Measurements from ENCODE around the gene FARS2.
A peak's percentile ranks its signal among the peaks of the same experiment; 100 is the strongest.

The FARS2 gene

DNA sequence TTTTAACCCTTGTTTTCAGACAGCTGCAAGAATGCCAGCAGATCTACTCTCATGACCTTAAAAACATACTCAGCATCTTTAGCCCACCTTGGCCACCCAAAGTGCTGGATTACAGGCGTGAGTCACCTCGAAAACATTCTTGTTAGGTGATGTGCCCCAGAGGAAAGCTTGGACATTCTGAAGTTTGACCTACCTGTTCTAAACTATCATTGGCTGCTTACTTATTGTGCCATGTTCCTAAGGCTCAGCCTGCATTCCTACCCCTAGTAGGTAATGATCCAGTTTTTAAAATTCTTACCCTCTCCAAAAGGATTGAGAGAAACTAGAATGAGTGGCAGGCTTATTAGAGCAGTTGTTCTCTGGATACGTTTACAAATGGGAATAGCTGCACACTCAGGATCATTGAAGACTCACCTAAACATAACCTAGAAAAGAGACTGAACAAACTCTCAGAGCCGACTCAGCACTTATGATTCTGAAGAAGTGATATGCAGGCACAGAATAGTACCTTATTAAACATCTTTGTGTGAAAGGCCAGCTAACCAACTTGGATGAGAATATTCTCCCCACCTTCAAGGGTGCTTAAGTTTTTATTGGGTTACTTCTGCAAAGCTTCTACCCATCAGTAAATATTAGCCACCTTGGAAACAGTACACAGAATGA lies 383.3 kb downstream of the FARS2 start:
- Histone ChIP-seq H4K8ac (ENCODE audit: low read depth, low read length) (no peak overlapping the region), H3K9ac (ENCODE audit: low read length) (no peak overlapping the region), H3K23ac (ENCODE audit: low read length) (no peak overlapping the region), H4K5ac (ENCODE audit: low read length) (no peak overlapping the region), H3K4me2 (ENCODE audit: low read length) (no peak overlapping the region), H2BK120ac (ENCODE audit: low read depth, low read length) (no peak overlapping the region), H2BK5ac (ENCODE audit: low read length) (no peak overlapping the region), H3K27me3 (ENCODE audit: insufficient read depth, low read length, poor library complexity) (no peaks in the 10 kb centered on the region), H2BK15ac (replicated peaks; ENCODE audit: low read depth) (no peak overlapping the region), H3K18ac (ENCODE audit: low read length) (no peak overlapping the region), H3K36me3 (ENCODE audit: control insufficient read depth, insufficient read depth, low read length) (no peaks in the 10 kb centered on the region), H3K4ac (ENCODE audit: low read depth, low read length) (no peak overlapping the region), H3K79me1 (ENCODE audit: low read length) (no peaks in the 10 kb centered on the region), H3K4me3 (ENCODE audit: low read length) (no peak overlapping the region), H3K56ac (ENCODE audit: low read length) (no peak overlapping the region), H3K4me1 (ENCODE audit: control insufficient read depth, low read depth, low read length) (no peaks in the 10 kb centered on the region), H3K27ac (ENCODE audit: low read depth, low read length) (no peak overlapping the region), H3K79me2 (ENCODE audit: control insufficient read depth, insufficient read depth, low read length) (no peaks in the 10 kb centered on the region), H2AK5ac (ENCODE audit: low read length) (no peak overlapping the region)
- no CpG with 5 or more reads among the region's 4 CpGs for WGBS (ENCODE audit: extremely low coverage, insufficient coverage, low lambda C conversion rate)
- peak; percentile 74 for DNase-seq

DNA sequence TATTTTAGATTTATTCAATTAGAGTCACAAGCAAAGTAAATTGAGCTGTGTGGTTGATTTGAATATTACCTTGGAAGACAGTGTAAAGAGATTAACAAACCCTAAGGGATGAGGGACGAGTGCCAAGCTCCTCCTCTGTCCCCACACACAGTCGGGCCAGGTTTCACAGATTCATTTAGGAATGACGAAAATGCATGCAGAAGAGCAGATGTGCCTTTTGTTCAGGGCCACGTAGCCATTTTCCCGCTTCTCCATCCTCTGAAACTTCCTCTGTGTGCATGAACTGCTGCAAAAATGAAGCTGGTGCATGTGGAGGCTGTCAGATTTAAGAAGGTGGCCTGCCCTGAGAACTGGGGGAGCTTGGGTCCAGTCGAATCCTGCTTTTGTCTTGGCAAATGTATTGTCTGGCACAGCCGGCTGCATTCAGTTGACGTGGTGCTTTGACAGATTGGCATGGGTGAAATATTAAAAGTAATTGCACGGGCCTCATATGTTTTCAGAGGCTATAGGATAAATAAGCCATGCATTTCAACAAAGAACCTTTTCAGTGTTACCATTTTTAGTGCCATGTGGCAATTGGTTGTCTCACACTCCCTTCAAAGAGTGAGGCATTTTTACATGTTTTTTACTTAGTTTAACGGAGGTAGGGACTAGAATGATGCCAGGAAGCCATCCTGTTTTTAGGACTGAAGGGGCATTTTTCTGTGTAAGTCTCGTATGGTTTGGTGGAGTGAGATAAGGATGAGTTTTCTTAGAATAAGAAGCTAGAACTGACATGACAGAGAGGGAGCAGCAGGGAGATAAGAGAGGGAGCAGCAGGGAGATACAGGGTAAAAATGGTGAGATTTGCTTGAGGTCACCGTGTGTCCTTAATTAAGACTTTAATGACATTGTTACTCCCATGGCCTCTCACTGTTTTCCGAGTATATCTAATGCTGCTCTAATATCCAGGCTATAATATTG lies 384.3 kb downstream of the FARS2 start:
- Histone ChIP-seq H3K4me2 (ENCODE audit: low read length) (no peak overlapping the region), H3K4me1 (ENCODE audit: control insufficient read depth, low read depth, low read length) (no peaks in the 10 kb centered on the region), H3K9ac (ENCODE audit: low read length) (no peak overlapping the region), H3K18ac (ENCODE audit: low read length) (no peak overlapping the region), H3K27ac (ENCODE audit: low read depth, low read length) (no peak overlapping the region), H3K27me3 (ENCODE audit: insufficient read depth, low read length, poor library complexity) (no peaks in the 10 kb centered on the region), H3K79me1 (ENCODE audit: low read length) (no peaks in the 10 kb centered on the region), H3K23ac (ENCODE audit: low read length) (no peak overlapping the region), H3K79me2 (ENCODE audit: control insufficient read depth, insufficient read depth, low read length) (no peaks in the 10 kb centered on the region), H2AK5ac (ENCODE audit: low read length) (no peak overlapping the region), H4K5ac (ENCODE audit: low read length) (no peak overlapping the region), H3K4ac (ENCODE audit: low read depth, low read length) (no peak overlapping the region), H4K8ac (ENCODE audit: low read depth, low read length) (no peak overlapping the region), H3K56ac (ENCODE audit: low read length) (no peak overlapping the region), H3K4me3 (ENCODE audit: low read length) (no peak overlapping the region), H2BK5ac (ENCODE audit: low read length) (no peak overlapping the region), H2BK120ac (ENCODE audit: low read depth, low read length) (no peak overlapping the region), H2BK15ac (replicated peaks; ENCODE audit: low read depth) (no peak overlapping the region), H3K36me3 (ENCODE audit: control insufficient read depth, insufficient read depth, low read length) (no peaks in the 10 kb centered on the region)
- DNase-seq: no peak
- WGBS (ENCODE audit: extremely low coverage, insufficient coverage, low lambda C conversion rate): no CpG with 5 or more reads among the region's 13 CpGs

DNA sequence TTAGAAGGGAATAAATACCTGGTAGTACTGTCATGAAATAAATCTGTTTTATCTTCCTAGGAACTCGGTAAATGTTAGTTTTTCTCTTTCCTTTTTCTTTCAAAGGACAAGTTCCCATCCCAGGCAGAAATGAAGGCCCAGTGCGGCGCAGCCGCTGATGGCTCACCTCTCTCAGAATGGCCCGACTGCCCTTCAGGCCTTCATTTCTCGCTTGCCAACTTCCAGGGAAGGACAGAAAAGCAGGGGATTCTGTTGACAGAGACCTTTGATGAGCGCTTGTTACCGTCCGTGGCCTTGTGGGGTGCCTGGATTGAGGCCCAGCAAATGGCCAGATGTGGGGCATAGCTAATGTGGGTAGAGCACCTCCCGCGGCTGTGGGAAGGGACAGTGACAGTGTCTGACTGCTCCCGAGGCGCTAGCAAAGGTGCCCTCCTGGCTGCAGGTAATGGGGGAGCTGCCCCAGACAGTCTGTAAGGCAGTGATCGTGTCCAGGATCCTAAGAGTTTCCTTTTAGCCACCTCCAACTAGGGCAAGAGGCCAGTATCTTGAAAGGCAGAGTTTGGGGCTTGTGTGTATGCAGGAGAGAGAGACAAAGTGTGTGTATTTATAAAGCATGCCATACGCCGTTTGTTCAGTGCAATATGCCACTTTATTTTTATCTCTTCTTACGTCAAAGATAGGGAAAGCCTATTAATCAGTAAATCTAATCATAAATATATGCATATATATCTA lies 391.3 kb downstream of the FARS2 start:
- Histone ChIP-seq H4K8ac (ENCODE audit: low read depth, low read length) (no peak overlapping the region), H3K4me2 (ENCODE audit: low read length) (no peak overlapping the region), H3K79me1 (ENCODE audit: low read length) (no peaks in the 10 kb centered on the region), H2AK5ac (ENCODE audit: low read length) (no peak overlapping the region), H2BK15ac (replicated peaks; ENCODE audit: low read depth) (no peak overlapping the region), H3K56ac (ENCODE audit: low read length) (no peak overlapping the region), H3K18ac (ENCODE audit: low read length) (no peak overlapping the region), H2BK120ac (ENCODE audit: low read depth, low read length) (no peak overlapping the region), H3K4me3 (ENCODE audit: low read length) (no peak overlapping the region), H3K27me3 (ENCODE audit: insufficient read depth, low read length, poor library complexity) (no peaks in the 10 kb centered on the region), H3K4me1 (ENCODE audit: control insufficient read depth, low read depth, low read length) (no peaks in the 10 kb centered on the region), H3K27ac (ENCODE audit: low read depth, low read length) (no peak overlapping the region), H4K5ac (ENCODE audit: low read length) (no peak overlapping the region), H2BK5ac (ENCODE audit: low read length) (no peak overlapping the region), H3K36me3 (ENCODE audit: control insufficient read depth, insufficient read depth, low read length) (no peaks in the 10 kb centered on the region), H3K23ac (ENCODE audit: low read length) (no peak overlapping the region), H3K79me2 (ENCODE audit: control insufficient read depth, insufficient read depth, low read length) (no peaks in the 10 kb centered on the region), H3K9ac (ENCODE audit: low read length) (no peak overlapping the region), H3K4ac (ENCODE audit: low read depth, low read length) (no peak overlapping the region)
- DNase-seq: no peak
- WGBS (ENCODE audit: extremely low coverage, insufficient coverage, low lambda C conversion rate): no CpG with 5 or more reads among the region's 17 CpGs

DNA sequence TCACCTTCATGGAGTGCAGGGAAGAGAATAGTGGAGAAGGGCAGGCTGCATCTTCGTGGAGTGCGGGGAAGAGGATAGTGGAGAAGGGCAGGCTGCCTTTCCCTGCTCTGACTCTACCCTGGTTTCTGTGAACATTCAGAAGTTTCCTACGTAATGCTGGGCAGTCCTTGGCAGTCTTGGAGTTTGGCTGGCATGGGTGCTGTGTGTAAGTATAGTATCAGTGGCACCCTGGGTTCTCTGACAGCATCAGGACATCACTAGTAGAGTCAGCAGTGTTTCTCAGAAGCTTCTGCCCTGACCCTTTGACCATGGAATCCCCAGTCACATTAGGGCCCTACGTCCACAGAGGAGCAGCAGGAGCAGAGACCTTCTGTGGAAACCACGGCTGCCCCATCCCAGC lies 392.5 kb downstream of the FARS2 start:
- Histone ChIP-seq H4K8ac (ENCODE audit: low read depth, low read length) (no peak overlapping the region), H3K9ac (ENCODE audit: low read length) (no peak overlapping the region), H2AK5ac (ENCODE audit: low read length) (no peak overlapping the region), H3K4me1 (ENCODE audit: control insufficient read depth, low read depth, low read length) (no peaks in the 10 kb centered on the region), H3K79me1 (ENCODE audit: low read length) (no peaks in the 10 kb centered on the region), H2BK15ac (replicated peaks; ENCODE audit: low read depth) (no peak overlapping the region), H3K4me3 (ENCODE audit: low read length) (no peak overlapping the region), H2BK5ac (ENCODE audit: low read length) (no peak overlapping the region), H4K5ac (ENCODE audit: low read length) (no peak overlapping the region), H3K27me3 (ENCODE audit: insufficient read depth, low read length, poor library complexity) (no peaks in the 10 kb centered on the region), H3K27ac (ENCODE audit: low read depth, low read length) (no peak overlapping the region), H3K56ac (ENCODE audit: low read length) (no peak overlapping the region), H3K4ac (ENCODE audit: low read depth, low read length) (no peak overlapping the region), H3K79me2 (ENCODE audit: control insufficient read depth, insufficient read depth, low read length) (no peaks in the 10 kb centered on the region), H2BK120ac (ENCODE audit: low read depth, low read length) (no peak overlapping the region), H3K36me3 (ENCODE audit: control insufficient read depth, insufficient read depth, low read length) (no peaks in the 10 kb centered on the region), H3K23ac (ENCODE audit: low read length) (no peak overlapping the region), H3K18ac (ENCODE audit: low read length) (no peak overlapping the region), H3K4me2 (ENCODE audit: low read length) (no peak overlapping the region)
- no CpG with 5 or more reads among the region's 5 CpGs for WGBS (ENCODE audit: extremely low coverage, insufficient coverage, low lambda C conversion rate)
- no peak for DNase-seq

DNA sequence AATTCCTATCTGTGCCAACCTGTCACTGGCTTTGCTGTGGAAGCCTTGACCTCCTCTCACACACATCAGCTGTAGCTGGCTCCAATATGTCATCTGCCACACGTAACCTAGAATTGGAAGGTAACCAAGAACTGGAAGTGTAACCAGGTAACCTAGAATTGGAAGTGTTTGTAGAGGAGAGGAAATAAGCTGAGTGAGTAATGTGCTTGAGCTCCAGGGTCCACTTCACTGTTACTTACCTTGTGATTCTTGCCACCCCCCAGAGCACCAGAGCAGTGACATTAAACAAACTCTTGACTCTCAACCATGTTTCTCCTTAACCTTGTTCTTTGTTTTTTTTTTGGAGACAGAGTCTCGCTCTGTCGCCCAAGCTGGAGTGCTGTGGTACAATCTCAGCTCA lies 394.9 kb downstream of the FARS2 start:
- H3K4me2 ChIP-seq (ENCODE audit: low read length): no peak overlapping the region
- H3K36me3 ChIP-seq (ENCODE audit: control insufficient read depth, insufficient read depth, low read length): no peaks in the 10 kb centered on the region
- H3K18ac ChIP-seq (ENCODE audit: low read length): no peak overlapping the region
- H3K79me2 ChIP-seq (ENCODE audit: control insufficient read depth, insufficient read depth, low read length): no peaks in the 10 kb centered on the region
- no peak overlapping the region for H2BK5ac ChIP-seq (ENCODE audit: low read length)
- no peak overlapping the region for H3K23ac ChIP-seq (ENCODE audit: low read length)
- no peak overlapping the region for H3K9ac ChIP-seq (ENCODE audit: low read length)
- no CpG with 5 or more reads among the region's 3 CpGs for WGBS (ENCODE audit: extremely low coverage, insufficient coverage, low lambda C conversion rate)
- no peak overlapping the region for H3K27ac ChIP-seq (ENCODE audit: low read depth, low read length)
- no peak for DNase-seq
- H3K27me3 ChIP-seq (ENCODE audit: insufficient read depth, low read length, poor library complexity): no peaks in the 10 kb centered on the region
- H2AK5ac ChIP-seq (ENCODE audit: low read length): no peak overlapping the region
- H3K4me3 ChIP-seq (ENCODE audit: low read length): no peak overlapping the region
- peaks cover 2% of the 10 kb centered on the region for H3K4me1 ChIP-seq (ENCODE audit: control insufficient read depth, low read depth, low read length)
- no peak overlapping the region for H3K56ac ChIP-seq (ENCODE audit: low read length)
- H4K8ac ChIP-seq (ENCODE audit: low read depth, low read length): no peak overlapping the region
- no peaks in the 10 kb centered on the region for H3K79me1 ChIP-seq (ENCODE audit: low read length)
- no peak overlapping the region for H2BK120ac ChIP-seq (ENCODE audit: low read depth, low read length)
- no peak overlapping the region for H3K4ac ChIP-seq (ENCODE audit: low read depth, low read length)
- H2BK15ac ChIP-seq (replicated peaks; ENCODE audit: low read depth): no peak overlapping the region
- H4K5ac ChIP-seq (ENCODE audit: low read length): no peak overlapping the region

All from mesendoderm (in vitro differentiated cells).